ENCODE results near the gene C1QTNF12.

DNA sequence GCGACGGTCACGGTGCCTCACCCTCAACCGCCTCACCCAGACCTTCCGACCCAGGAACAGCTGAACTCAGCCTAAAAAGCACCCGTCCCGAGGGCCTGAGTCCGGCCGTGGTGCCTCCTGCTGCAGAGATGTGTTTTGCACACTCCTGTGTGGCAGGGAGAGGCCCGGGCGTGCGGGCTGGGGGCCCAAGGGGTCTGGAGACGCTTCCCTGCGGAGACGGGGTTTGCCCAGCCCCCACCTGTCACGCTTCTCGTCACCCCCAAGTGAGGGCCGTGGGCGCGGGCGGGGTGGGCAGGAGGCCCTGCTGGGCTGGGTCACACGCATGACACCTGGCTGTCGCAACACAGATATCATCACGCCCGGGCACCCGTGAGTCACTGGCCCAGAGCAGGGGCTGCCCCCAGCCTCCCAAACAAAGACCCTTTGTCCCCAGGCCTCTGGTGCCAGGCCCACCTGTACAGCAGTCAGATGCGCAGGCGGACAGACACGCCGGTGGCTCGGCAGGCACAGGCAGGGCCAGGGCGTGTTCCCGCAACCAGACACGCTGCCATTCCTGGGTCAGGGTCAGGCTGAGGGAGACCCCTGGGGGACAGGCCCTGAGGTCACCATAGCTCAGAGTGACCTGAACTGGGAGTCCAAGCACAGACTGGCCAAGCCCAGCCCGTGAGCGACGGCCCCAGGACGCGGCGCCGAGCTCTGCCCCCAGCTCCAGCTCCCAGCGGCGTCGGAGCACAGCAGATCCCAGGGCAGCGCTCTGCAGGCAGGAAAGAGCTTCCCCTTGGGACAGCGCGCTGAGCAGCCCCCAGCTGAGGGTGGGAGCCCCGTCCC lies 8.4 kb downstream of the C1QTNF12 start:
- TF ChIP-seq, protein P1, sequence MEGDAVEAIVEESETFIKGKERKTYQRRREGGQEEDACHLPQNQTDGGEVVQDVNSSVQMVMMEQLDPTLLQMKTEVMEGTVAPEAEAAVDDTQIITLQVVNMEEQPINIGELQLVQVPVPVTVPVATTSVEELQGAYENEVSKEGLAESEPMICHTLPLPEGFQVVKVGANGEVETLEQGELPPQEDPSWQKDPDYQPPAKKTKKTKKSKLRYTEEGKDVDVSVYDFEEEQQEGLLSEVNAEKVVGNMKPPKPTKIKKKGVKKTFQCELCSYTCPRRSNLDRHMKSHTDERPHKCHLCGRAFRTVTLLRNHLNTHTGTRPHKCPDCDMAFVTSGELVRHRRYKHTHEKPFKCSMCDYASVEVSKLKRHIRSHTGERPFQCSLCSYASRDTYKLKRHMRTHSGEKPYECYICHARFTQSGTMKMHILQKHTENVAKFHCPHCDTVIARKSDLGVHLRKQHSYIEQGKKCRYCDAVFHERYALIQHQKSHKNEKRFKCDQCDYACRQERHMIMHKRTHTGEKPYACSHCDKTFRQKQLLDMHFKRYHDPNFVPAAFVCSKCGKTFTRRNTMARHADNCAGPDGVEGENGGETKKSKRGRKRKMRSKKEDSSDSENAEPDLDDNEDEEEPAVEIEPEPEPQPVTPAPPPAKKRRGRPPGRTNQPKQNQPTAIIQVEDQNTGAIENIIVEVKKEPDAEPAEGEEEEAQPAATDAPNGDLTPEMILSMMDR (conservative IDR thresholded peaks at IDR 0.05; ENCODE audit: low read depth in 2 of 2): no peak
- no peak for TF ChIP-seq EZH2phosphoT487 (IDR thresholded peaks at IDR 0.05; ENCODE audit: unreplicated experiment)
- 0 out of 2 replicates have a peak, but pooled peaks have one; percentile 17 for TF ChIP-seq POLR2AphosphoS5 (IDR thresholded peaks at IDR 0.05; ENCODE audit: low read depth)
- TF ChIP-seq CREB1 (CRISPR knock-in tag; IDR thresholded peaks at IDR 0.05; ENCODE audit: low read depth): no peak
- TF ChIP-seq, protein P2, sequence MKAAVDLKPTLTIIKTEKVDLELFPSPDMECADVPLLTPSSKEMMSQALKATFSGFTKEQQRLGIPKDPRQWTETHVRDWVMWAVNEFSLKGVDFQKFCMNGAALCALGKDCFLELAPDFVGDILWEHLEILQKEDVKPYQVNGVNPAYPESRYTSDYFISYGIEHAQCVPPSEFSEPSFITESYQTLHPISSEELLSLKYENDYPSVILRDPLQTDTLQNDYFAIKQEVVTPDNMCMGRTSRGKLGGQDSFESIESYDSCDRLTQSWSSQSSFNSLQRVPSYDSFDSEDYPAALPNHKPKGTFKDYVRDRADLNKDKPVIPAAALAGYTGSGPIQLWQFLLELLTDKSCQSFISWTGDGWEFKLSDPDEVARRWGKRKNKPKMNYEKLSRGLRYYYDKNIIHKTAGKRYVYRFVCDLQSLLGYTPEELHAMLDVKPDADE (IDR thresholded peaks at IDR 0.05): no peak
- no peak for TF ChIP-seq EZH2 (IDR thresholded peaks at IDR 0.05; ENCODE audit: low read depth, unreplicated experiment)
- TF ChIP-seq, protein P3, sequence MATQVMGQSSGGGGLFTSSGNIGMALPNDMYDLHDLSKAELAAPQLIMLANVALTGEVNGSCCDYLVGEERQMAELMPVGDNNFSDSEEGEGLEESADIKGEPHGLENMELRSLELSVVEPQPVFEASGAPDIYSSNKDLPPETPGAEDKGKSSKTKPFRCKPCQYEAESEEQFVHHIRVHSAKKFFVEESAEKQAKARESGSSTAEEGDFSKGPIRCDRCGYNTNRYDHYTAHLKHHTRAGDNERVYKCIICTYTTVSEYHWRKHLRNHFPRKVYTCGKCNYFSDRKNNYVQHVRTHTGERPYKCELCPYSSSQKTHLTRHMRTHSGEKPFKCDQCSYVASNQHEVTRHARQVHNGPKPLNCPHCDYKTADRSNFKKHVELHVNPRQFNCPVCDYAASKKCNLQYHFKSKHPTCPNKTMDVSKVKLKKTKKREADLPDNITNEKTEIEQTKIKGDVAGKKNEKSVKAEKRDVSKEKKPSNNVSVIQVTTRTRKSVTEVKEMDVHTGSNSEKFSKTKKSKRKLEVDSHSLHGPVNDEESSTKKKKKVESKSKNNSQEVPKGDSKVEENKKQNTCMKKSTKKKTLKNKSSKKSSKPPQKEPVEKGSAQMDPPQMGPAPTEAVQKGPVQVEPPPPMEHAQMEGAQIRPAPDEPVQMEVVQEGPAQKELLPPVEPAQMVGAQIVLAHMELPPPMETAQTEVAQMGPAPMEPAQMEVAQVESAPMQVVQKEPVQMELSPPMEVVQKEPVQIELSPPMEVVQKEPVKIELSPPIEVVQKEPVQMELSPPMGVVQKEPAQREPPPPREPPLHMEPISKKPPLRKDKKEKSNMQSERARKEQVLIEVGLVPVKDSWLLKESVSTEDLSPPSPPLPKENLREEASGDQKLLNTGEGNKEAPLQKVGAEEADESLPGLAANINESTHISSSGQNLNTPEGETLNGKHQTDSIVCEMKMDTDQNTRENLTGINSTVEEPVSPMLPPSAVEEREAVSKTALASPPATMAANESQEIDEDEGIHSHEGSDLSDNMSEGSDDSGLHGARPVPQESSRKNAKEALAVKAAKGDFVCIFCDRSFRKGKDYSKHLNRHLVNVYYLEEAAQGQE (IDR thresholded peaks at IDR 0.05; ENCODE audit: unreplicated experiment): no peak
- TF ChIP-seq NANOG (IDR thresholded peaks at IDR 0.05; ENCODE audit: borderline replicate concordance): no peak
- TF ChIP-seq JUNB (IDR thresholded peaks at IDR 0.05; ENCODE audit: unreplicated experiment): no peak
- TF ChIP-seq STAT1 (IDR thresholded peaks at IDR 0.05; ENCODE audit: unreplicated experiment): no peak
